Measurements from ENCODE around the gene PTPN22. TPM values are rescaled to one million over a fixed set of nuclear protein-coding genes. Genes with fewer than 3 reads are reported as not detected.

Gene PTPN22
- total RNA-seq, 1 experiment from 2014 or later, result 0.38 TPM

GRCh38 chr1:113859478-113860175 is 11.9 kb downstream of the PTPN22 start:
- no peaks in the 10 kb centered on the region for H3K36me3 Mint-ChIP-seq (ENCODE audit: insufficient read depth, unreplicated experiment)
- peaks cover 7% of the 10 kb centered on the region for H3K4me1 Mint-ChIP-seq (ENCODE audit: low read depth, unreplicated experiment)
- BruUV-seq (replicated peaks), result no TSS peak
- CTCF ChIA-PET, result interaction anchor here (0.7 kb wide), 1 partner anchor 25 kb away, joined by 7 read pairs; no protein-coding TSS in a partner anchor
- DNase-seq, result no peak
- no peak for TF ChIP-seq CTCF (IDR thresholded peaks at IDR 0.05; ENCODE audit: unreplicated experiment)
- intact Hi-C loops (cut with micrococcal nuclease; ENCODE audit: unreplicated experiment), result no loop called here
- H3K9me3 Mint-ChIP-seq (ENCODE audit: low read depth, unreplicated experiment), result no peaks in the 10 kb centered on the region
- H3K4me3 Mint-ChIP-seq (ENCODE audit: low read depth, unreplicated experiment), result no peak overlapping the region
- no peaks in the 10 kb centered on the region for H3K27me3 Mint-ChIP-seq (ENCODE audit: unreplicated experiment)
- no peak overlapping the region for H3K27ac Mint-ChIP-seq (ENCODE audit: unreplicated experiment)

- intact Hi-C loops (cut with micrococcal nuclease; ENCODE audit: unreplicated experiment), result no loop called here
- CTCF ChIA-PET, result no interaction called here
- Mint-ChIP-seq H3K9me3 (ENCODE audit: low read depth, unreplicated experiment) (no peaks in the 10 kb centered on the region), H3K4me3 (ENCODE audit: low read depth, unreplicated experiment) (no peak overlapping the region), H3K27me3 (ENCODE audit: unreplicated experiment) (no peaks in the 10 kb centered on the region), H3K27ac (ENCODE audit: unreplicated experiment) (no peak overlapping the region), H3K4me1 (ENCODE audit: low read depth, unreplicated experiment) (peaks cover 7% of the 10 kb centered on the region), H3K36me3 (ENCODE audit: insufficient read depth, unreplicated experiment) (no peaks in the 10 kb centered on the region)
- BruUV-seq (replicated peaks), result no TSS peak
- no peak for TF ChIP-seq CTCF (IDR thresholded peaks at IDR 0.05; ENCODE audit: unreplicated experiment)
- DNase-seq, result no peak
These were observed 12.5 kb downstream of the PTPN22 start for GRCh38 chr1:113858982-113859381.

- no peak for DNase-seq
- H3K27me3 Mint-ChIP-seq (ENCODE audit: unreplicated experiment), result no peaks in the 10 kb centered on the region
- H3K4me3 Mint-ChIP-seq (ENCODE audit: low read depth, unreplicated experiment), result no peak overlapping the region
- peaks cover 7% of the 10 kb centered on the region for H3K4me1 Mint-ChIP-seq (ENCODE audit: low read depth, unreplicated experiment)
- no peak for TF ChIP-seq CTCF (IDR thresholded peaks at IDR 0.05; ENCODE audit: unreplicated experiment)
- CTCF ChIA-PET, result no interaction called here
- intact Hi-C loops (cut with micrococcal nuclease; ENCODE audit: unreplicated experiment), result no loop called here
- BruUV-seq (replicated peaks), result no TSS peak
- no peak overlapping the region for H3K27ac Mint-ChIP-seq (ENCODE audit: unreplicated experiment)
- H3K36me3 Mint-ChIP-seq (ENCODE audit: insufficient read depth, unreplicated experiment), result no peaks in the 10 kb centered on the region
- no peaks in the 10 kb centered on the region for H3K9me3 Mint-ChIP-seq (ENCODE audit: low read depth, unreplicated experiment)
These were observed 13.1 kb downstream of the PTPN22 start for GRCh38 chr1:113858418-113858817.

GRCh38 chr1:113857776-113858175 is 13.7 kb downstream of the PTPN22 start:
- no TSS peak for BruUV-seq (replicated peaks)
- no peaks in the 10 kb centered on the region for H3K36me3 Mint-ChIP-seq (ENCODE audit: insufficient read depth, unreplicated experiment)

More at GRCh38 chr1:113857776-113858175, 13.7 kb downstream of the PTPN22 start:
- intact Hi-C loops (cut with micrococcal nuclease; ENCODE audit: unreplicated experiment), result no loop called here
- Mint-ChIP-seq H3K4me3 (ENCODE audit: low read depth, unreplicated experiment) (no peak overlapping the region), H3K27me3 (ENCODE audit: unreplicated experiment) (no peaks in the 10 kb centered on the region), H3K27ac (ENCODE audit: unreplicated experiment) (no peak overlapping the region), H3K4me1 (ENCODE audit: low read depth, unreplicated experiment) (peaks cover 7% of the 10 kb centered on the region), H3K9me3 (ENCODE audit: low read depth, unreplicated experiment) (no peaks in the 10 kb centered on the region)
- no peak for DNase-seq
- no peak for TF ChIP-seq CTCF (IDR thresholded peaks at IDR 0.05; ENCODE audit: unreplicated experiment)
- CTCF ChIA-PET, result no interaction called here

Data from Calu3 (cell line).